NCI-H226 (cell line): ENCODE data around the gene ARPC4.
"Not testable (repeated sequence)": the region's sequence is repeated elsewhere in the genome, so short reads cannot be mapped to it uniquely, and the experiment has no call there.

Experiments used
- DNase-seq: peaks from one replicate; pipeline ENCODE4 v3.0.0-alpha.2; 2015

The ARPC4 gene

DNA sequence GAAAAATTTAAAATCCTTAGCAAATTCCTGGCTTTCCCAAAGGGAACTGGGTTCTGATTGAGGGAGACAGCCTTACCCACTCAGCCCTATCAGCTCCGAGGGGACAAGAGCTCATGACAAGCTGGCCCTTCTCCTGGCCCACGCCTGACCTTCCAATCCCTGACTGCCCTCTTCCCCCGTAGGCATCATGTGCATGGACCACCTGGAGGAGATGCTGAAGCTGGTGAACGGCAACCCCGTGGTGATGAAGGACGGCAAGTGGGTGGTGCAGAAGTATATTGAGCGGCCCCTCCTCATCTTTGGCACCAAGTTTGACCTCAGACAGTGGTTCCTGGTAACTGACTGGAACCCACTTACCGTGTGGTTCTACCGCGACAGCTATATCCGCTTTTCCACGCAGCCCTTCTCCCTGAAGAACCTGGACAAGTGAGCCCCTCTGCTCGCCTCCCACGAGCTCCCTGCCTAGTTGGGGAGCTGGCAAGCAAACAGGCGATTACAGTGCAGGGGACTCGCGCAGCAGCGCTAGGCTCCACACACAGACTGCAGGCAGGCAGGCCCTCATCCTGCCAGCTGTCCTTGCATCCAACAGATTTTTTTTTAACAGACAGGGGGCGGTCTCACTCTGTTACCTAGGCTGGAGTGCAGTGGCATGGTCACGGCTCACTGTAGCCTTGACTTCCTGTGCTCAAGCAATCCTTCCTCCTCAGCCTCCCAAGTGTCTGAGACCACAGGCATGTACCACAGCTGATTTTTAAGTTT is 34.1 kb downstream of the ARPC4 start:
- no peak for DNase-seq

DNA sequence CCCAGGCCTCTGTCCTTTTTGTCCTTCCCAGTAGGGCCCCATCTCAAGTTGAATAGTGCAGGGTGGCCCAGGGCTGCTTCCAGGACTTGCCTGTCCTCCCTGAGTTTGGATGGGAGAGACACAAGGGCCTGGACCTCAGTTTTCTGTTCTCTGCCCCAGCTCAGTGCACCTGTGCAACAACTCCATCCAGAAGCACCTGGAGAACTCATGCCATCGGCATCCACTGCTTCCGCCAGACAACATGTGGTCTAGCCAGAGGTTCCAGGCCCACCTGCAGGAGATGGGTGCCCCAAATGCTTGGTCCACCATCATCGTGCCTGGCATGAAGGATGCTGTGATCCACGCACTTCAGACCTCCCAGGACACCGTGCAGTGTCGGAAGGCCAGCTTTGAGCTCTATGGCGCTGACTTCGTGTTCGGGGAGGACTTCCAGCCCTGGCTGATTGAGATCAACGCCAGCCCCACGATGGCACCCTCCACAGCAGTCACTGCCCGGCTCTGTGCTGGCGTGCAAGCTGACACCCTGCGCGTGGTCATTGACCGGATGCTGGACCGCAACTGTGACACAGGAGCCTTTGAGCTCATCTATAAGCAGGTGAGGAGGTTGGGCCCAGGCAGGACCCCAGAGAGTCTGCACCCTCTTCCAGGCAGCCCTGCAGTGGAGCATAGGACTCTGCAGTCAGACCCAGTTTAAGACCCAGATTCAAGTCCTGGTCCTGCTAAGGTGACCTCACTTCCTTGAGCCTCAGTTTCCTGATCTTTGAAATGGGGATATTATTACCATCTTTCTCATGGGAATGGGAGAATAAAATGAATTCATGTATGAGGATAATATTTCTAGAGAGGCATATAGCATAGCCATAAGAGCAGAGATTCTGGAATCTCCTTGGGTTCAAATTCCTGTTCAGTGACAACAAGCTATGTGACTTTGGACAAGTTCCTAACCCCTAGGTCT is 36.2 kb downstream of the ARPC4 start:
- DNase-seq = no peak

DNA sequence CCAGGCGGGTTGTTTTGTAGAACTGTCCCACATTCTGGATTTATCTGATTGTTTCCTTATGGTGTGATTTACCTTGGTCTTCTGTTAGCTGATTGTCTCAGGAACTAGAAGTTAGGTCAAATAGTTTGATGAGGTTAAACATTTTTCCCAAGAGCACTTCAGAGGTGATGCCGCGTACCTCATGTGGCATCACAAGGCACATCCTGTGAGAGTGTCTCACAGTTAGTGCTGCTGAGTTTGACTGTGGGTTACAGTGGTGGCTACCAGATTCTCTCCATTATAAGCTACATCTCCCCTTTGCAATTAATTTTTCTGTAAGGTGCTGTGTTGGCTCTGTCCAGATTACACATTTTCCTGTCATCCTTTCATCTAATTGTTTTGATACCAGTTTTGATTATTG is 38.4 kb downstream of the ARPC4 start:
- DNase-seq = no peak

DNA sequence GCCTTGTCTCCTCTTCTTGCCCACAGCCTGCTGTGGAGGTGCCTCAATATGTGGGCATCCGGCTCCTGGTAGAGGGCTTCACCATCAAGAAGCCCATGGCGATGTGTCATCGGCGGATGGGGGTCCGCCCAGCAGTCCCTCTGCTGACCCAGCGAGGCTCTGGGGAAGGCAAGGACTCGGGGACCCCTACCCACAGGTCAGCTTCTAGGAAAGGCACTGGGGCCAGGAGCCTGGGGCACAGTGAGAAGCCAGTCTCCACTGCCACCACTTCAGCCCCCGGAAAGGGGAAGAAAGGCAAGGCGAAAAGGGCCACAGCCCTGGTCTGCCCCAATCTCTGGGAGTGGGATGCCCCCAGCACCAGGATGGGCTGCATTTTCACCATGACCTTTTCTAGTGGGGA is 40.2 kb downstream of the ARPC4 start:
- no peak for DNase-seq

DNA sequence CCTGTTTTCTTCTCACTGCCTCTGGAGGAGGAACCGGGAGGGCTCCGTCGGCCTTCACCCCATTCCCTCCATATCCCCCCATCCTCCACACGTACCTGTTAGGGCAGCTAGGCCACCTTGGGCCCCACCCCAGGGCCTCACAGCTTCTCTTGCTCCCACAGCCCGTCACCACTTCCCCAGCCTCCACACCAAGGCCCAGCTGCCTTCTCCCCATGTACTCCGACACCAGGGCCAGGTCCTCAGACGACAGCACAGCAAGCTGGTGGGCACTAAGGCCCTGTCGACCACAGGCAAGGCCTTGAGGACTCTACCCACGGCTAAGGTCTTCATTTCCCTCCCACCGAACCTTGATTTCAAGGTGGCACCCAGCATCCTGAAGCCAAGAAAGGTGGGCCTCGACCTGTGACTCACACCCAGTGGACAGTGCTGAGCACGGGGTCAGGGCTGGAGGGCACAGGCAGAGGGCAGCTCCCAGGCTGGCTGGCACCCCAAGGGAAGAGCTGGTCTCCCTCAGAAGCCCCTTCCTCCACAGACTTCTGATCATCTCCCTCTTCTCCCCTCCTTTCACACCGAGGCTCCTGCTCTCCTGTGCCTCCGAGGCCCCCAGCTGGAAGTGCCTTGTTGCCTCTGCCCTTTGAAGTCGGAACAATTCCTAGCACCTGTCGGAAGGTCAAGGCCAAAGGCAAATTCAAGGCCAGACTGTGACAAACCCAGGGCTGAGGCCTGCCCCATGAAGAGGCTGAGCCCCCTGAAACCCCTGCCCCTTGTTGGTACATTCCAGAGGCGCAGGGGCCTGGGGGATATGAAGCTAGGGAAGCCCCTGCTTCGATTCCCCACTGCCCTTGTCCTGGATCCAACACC is 41.9 kb downstream of the ARPC4 start:
- DNase-seq = no peak

DNA sequence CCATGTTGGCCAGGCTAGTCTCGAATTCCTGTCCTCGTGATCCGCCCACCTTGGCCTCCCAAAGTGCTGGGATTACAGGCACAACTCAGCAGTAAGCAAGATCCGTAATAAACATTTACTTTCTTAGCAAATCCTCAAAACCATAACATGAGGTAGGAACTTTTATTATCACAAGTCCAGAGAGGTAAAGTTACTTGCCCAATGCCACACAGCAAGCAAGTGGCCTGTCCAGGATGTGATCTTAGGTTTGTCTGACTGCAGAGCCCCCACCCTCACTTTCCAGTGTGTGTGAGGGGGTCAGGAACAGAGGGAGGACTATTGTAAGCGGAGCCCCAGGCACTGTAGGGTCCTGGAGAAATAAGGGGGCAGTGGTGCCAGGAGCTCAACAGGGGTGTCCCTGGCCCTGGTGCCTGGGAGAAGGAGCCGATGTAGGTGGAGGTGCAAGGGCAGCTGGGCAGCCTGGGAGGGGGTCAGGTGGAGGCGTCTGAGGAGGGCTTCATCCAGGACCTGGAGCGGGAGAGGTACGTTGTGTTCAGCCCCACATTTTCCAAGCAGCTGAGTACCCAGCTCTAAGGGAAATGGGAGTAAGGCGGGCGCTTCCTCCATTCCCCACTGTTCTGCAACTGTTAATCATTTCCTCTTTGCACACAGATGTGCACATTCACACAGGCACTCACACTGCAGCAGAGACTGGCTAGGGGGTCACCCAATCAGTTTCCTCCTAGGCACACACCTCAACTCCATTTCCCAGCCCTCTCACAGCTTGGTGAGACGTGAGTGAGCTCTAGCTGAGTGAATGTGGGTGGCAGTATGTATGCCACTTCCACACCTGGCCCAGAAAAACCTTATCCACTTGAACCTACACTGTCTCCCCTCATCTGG is 45.1 kb downstream of the ARPC4 start:
- no peak for DNase-seq

DNA sequence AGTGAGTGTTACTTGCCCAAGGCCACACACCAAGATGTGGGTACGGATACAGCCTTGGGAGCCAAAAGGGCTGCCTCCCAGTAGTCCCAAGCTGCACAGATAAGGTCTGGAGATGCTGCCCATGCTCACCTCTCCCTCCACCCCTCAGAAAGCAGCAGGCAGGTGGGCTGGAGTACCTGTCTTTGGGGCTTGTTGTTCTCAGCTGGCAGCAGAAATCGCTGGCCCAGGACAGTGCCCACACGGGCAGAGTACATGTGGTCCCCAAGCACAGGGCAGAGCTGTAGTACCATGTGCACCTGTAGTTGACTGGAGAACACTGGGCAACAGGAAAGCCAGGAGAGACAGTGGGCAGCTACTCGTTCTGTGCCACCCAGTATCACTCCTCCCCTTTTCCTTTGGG is 46.0 kb downstream of the ARPC4 start:
- no peak for DNase-seq

DNA sequence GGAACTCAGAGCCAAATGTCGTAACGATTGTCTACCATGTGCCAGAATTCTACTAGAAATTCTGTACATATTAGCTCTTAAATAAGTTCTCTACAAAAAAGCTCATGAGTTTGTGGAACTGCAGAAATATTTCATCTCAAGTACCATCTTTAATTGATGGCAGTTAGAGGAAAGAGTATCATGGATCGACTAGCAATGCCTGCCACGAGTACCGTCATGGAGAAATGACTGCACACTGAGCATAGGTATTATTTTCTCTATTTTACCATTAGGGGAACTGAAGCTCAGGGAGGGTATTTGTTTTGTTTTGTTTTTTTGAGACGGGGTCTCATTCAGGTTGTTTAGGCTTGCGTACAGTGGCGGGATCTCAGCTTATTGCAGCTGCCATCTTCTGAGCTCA is 48.1 kb downstream of the ARPC4 start:
- no peak for DNase-seq

DNA sequence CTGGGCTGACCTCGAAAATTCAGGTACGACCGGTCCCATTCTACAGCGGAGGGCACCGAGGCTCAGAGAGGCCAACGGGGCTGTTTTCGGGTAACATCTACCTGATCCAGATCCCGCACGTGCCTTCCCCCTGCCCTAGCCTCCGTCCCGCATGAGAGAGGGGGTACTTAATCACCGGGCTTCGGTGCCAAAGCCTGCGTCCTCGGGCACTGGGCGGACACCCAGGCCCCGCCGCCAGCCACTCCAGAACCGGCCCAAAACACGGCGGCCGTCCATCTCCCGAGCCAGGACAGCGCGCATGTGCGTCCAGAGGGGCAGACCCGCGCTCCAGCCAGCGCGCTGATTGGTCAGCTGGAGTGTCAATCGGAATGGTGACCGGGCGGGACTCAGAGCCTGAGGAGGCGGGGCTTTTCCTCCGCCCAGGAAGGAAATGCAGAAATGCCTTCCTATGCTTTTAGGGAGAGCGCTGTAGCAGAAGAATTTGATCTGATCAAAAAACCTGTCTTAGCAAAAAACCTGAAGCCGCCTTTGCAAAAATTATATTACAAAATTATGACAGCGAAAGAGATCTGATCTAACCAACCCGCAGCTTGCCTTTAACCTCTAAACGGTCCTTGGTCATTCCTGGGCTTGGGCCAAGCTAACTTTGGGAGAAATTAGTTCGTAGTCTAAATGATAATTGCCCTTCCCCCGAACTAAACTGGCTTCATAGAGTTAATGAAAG is 51.0 kb downstream of the ARPC4 start, which contains the start of gene RPUSD3:
Gene RPUSD3, minus strand, starts transcription at position 294 of the 724 bp plus-strand sequence. Its CDS starts 18 bp downstream, at position 276.
- DNase-seq = peak; percentile 83

DNA sequence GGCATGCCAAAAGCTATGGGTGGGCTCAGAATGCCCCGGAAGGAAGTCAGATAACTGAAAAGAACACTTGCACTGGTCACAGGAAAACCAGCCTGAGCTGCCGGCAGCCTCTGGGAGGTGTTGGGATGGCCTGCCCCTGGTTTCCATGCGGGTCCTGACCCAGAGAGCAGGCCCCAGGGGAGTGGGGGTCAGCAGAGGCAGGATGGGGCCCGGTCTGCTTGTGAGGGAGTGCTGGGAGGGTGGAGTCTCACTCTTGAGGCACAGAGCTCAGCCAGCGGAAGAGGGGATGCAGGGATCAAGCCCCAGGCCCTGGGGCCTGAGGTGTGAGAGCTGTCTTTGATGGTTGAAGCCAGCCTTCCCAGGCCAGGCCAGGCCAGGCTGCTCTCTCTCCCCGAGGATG is 53.3 kb downstream of the ARPC4 start:
- no peak for DNase-seq

DNA sequence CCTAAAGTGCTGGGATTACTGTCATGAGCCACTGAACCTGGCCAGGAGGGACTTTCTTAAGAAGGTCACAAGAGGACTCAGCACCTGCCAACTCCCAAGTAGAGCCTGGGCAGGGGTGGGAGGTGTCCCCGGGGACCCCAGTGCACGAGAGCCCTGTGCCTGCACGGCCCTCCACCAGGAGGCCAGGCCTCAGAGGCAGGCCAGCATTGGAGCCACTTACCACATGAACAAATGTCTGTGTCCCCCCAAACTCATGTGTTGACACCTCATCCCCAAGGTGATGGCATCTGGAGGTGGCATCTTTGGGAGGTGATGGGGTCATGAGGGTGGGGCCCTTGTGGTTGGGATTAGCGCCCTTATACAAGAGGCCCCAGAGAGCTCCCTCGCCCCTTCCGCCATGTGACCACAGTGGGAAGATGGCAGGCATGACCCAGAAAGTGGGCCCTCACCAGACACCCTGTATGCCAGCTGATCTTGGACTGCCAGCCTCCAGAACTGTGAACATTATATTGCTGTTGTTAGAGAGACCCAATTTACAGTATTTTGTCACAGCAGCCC is 54.1 kb downstream of the ARPC4 start:
- DNase-seq = no peak

DNA sequence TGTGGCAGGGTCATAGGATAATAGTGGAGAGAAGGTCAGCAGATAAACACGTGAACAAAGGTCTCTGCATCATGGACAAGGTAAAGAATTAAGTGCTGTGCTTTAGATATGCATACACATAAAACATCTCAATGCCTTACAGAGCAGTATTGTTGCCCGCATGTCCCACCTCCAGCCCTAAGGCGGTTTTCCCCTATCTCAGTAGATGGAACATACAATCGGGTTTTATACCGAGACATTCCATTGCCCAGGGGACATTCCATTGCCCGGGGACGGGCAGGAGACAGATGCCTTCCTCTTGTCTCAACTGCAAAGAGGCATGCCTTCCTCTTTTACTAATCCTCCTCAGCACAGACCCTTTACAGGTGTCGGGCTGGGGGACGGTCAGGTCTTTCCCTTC is 55.0 kb downstream of the ARPC4 start:
- DNase-seq = not testable (repeated sequence)

DNA sequence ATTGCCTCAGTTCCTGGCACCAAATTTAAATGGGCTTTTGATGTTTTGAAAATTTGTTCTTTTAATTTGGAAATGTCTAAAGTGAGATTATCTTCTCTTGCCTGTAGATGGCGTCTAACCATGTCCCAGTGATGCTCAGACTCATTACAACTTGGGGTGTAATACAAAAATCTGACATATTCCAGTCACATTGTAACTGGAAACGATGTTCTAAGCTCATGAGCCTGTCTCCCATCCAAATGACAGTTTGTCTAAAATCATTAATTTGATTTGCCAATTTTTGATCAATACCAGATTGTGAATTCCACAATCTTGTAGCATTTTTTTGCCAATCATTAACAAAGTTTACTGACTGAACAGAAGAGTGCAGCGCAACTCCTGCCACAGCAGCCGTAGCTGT is 56.0 kb downstream of the ARPC4 start:
- not testable (repeated sequence) for DNase-seq

DNA sequence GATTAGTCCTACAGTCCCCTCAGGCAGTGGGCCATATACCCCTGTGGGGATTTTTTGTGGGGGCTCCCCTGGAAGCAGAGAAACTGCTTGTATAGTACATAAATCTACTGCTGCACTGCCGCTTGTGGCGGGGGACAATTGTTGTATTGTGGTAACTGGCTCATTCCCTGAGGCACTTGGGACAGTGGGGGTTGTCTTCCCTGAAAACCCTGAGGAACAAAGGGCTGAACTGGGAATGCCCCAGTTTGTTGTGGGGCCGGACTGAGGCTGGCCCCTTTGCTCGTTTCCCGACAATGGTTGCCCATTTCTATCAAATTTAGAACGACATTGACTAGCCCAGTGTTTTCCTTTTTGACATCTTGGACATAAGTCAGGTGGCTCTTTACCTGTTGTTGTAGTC is 58.5 kb downstream of the ARPC4 start:
- DNase-seq = not testable (repeated sequence)

DNA sequence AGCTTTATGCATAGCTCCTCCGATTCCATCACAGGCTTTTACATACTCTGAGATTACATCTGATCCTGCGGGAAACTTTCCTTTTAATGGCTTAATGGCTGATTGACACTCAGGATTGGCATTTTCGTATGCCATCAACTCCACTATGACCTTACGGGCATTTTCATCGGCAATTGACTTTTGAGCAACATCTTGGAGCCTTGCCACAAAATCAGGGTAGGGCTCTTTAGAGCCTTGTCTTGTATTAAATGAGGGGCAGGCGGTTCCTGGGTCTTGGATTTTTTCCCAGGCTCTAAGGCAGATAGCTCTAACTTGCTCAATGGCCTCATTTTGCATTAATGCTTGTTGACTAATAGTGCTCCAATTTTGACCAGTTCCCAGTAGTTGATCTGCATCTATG is 59.0 kb downstream of the ARPC4 start:
- not testable (repeated sequence) for DNase-seq

DNA sequence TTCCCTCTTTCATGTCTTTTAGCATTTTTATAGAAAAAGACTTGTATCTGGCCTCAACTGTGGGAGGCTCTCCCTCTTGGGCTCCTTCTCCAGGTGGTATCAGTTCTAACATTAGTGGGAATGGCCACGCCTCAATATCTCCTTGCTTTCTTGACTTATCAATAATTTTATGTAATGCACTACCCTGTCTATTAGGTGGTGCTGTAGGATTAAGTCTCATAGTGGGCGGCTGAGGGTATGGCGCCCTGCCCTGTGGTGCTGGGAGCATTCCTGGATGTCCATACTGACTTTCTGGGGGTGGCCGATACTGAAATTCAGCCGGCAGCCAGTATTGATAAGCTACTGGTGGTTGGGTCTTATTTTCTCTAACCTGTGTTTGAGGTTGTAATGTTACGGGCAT is 59.6 kb downstream of the ARPC4 start:
- DNase-seq = no peak

DNA sequence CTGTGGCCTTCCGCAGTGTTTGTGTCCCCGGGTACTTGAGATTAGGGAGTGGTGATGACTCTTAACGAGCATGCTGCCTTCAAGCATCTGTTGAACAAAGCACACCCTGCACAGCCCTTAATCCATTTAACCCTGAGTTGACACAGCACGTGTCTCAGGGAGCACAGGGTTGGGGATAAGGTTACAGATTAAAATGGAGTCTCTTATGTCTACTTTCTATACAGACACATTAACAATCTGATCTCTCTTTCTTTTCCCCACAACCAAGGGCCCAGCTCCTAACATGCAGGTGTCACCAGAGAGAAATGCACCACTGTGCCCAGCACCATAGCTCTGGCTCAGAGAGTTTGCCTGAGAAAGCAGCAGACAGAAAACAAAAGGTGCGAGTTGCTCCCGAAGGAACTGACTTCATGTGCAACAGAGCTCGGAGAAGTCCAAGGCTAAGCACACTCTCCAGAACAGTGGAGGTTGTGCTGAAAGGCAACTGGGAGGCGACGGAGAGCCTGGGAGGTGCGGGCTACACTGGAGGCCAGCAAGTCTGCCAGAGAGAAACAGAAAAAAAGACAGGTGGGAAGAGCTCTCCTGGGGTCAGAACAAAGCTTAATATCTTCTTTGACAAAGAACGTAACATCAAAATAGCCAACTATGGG is 61.5 kb downstream of the ARPC4 start:
- not testable (repeated sequence) for DNase-seq

DNA sequence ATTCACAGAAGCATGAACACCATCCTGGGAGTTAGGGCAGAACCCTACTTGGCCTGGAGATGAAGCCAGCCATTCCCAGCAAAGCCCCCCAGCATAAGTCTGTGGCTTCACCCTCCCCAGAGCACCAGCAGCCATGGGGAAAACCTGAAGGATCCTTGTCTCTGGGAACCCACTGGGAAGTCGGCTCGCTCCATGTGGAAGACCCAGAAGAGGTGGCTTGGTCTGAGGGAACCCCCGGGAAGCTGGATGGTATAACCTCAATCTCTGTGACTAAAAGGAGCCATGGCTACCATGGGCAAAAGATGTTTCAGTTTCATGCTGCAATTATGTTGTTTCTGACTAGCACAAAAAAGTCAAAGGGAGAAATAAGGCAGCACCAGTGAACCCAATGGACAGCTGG is 62.7 kb downstream of the ARPC4 start:
- no peak for DNase-seq
